ENCODE data around the gene PCK2.
A peak's percentile ranks its signal among the peaks of the same experiment; 100 is the strongest.

The PCK2 gene

DNA sequence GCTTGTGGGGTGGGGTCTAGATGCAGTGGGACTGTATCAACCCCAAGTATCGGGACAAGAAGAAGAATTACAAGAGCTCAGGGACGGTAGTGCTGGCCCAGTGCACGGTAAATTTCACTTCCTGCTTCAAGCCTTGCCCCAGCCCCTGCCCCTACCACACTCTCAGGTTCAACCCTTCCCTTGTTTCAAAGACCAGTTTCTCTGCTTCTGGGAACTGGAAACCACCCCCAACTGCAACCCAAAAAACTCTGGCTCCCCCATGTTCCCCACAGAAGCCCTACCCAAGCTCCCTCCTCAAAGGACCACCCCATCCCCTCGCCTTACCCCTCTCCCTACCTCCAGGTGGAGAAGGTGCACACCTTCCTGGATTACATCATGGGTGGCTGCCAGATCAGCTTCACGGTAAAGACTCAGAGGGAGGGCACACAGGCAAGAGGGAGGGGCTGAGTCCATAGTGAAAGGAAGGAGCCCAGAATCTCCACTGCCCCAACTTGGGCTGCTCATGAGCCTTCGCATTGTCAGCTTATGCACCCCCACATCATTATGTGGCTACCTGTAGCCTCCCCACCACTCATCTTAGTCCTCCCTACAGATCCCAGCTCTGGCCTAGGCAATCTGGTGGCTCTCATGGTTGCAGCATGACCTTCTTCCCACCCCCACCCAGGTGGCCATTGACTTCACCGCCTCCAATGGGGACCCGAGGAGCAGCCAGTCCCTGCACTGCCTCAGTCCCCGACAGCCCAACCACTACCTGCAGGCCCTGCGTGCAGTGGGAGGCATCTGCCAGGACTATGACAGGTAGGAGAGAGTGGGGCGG lies 18.4 kb upstream of the PCK2 start:
- DNase-seq (ENCODE audit: low read depth in 2 of 2), result no peak

DNA sequence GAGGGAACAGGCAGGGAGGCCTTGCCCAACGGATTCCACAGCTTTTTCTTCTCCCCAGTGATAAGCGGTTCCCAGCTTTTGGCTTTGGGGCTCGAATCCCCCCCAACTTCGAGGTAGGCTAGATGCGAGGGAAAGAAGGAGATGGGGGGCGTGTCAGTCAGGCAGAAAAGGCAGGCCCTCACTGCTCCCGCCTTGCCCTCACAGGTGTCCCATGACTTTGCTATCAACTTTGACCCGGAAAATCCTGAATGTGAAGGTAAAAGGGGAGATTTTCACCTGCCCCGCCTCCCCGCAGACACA lies 17.9 kb upstream of the PCK2 start:
- no peak for DNase-seq (ENCODE audit: low read depth in 2 of 2)

DNA sequence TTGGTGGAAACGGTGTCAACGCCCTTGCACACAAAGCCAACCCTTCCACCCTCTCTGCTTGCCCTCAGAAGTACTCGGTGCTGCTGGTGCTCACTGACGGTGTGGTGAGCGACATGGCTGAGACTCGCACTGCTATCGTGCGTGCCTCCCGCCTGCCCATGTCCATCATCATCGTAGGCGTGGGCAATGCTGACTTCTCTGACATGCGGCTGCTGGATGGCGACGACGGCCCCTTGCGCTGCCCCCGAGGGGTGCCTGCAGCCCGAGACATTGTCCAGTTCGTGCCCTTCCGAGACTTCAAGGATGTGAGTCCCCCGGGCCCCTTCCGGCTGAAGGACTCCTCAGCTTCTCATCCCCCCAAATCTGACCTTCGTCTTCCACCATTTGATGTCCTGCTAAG lies 17.0 kb upstream of the PCK2 start:
- no peak for DNase-seq (ENCODE audit: low read depth in 2 of 2)

DNA sequence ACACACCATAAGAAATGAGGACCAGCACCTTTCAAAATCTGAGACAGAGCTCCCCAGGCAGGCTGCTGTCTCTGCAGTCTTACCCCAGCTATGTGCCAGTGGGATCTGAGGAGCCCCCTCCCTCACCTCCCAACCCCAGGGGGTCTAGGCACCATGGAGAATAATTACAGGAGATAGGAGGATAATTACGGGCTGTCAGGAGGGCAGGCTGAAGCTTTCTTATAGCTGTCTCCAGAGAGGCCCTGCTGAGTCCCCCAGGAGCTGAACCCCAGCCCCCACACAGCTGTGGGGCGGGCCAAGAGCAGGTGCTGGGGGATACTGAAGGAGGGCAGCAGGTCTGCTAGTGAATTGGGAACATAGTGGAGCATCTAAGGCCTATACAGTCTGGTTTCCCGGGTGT lies 16.0 kb upstream of the PCK2 start:
- DNase-seq (ENCODE audit: low read depth in 2 of 2), result no peak

DNA sequence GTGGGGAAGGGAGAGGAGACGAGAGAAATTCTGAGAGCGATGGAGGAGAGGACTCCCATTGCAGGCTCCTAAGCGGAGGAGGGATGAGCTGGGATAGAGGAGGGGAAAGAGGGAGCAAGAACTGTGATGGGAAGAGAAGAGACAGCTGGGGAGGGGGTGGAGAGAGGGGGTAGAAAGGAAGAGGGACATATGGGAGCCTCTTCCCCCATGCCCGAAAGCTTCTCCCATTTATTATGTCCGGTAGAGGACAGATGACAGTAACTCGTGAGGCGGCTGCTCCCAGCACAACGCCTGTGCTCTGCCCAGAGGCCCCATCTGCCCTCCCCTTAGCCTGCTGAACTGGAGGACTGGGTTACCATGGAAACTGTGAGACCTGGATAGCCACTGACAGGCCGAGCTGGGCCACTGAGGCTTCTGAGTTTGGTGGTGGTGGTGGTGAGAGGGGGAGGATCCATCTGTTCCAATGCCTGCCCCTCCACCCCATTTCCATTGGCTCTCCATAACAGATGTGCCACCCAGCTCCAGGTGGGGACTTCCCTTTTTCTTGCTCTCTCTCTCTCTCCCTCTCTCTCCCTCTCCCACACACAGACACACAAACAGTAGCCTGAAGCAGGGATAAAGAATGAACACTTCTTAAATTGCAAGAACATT lies 14.5 kb upstream of the PCK2 start:
- no peak for DNase-seq (ENCODE audit: low read depth in 2 of 2)

DNA sequence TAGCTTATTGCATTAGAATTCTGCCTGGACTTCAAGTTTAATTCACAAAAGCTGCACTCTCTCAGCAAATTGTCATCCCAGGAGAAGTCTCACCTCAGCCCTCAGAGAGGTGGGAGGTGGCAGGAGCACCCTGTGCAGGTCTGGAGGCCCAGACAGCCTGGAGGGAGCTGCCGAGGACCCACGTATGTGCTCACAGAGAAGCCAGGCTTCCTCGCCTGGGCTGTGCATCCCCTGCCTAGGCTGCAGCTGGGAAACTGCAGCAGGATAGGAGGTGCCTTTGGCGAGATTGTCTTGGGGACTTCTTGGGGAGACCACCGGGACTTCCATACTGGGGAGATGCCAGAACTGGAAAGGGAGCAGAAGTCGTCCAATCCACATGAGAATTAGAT lies 14.0 kb upstream of the PCK2 start:
- DNase-seq (ENCODE audit: low read depth in 2 of 2), result no peak

DNA sequence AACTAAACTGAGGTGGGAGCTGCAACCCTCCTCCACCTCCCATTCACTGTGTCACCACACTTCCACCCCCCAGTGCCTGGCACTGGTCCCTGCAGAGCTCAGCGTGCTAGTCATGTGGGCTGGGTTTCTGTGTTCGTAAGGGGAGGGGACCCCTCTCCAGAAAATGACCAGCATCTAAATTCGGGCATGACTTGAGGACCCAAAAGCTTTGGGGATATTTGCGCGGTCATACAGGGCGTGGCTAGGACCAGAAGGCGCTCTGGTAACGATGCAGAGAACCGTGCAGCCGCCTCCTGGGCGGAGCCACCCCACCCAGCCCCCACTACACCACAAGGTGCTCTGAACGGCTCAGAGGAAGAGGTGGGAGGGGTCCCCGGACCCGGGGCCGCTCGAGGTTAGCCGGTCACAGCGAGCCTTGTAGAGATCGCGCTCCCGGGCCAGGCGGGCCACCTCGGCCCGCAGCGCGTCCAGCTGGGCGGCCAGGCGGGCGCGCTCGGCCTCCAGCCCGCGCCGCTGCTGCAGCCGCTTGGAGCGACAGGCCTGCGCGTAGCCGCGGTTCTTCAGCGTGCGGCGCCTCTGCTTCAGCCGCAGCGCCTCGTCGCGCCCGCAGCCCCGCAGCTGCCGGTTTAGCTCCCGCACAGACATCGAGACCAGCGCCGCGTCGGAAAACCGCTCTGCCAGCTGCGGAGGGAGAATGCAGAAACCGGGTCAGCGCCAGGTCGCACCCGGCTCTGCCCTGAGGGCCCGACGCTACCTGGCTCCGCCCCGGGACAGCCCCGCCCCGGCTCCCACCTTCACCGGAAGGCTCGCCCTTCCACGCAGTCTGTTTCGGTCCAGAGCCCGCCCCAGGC lies 13.0 kb upstream of the PCK2 start:
- DNase-seq (ENCODE audit: low read depth in 2 of 2), result peak; percentile 27 to 42

DNA sequence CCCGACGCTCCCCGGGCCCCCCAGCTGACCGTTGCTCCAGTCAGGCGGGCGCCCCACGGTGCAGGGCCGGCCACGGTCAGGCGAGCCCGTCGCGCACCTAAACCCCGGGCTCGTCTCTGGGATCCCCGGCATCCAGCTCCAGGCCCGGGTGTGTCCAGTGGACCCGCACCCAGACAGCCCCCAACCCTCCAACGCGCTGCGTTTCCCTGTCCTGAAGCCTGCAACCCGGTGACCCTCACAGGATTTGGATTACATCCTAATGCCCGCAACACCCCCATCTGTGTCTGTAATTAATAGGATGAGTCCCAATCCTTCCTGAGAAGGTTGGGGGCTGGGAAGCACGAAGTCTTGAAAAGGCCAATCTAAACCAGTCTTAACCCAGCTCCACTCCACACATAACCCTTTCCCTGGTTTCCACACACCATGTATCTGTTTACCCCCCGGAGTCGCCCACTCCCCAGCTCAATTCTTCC lies 12.3 kb upstream of the PCK2 start:
- no peak for DNase-seq (ENCODE audit: low read depth in 2 of 2)

DNA sequence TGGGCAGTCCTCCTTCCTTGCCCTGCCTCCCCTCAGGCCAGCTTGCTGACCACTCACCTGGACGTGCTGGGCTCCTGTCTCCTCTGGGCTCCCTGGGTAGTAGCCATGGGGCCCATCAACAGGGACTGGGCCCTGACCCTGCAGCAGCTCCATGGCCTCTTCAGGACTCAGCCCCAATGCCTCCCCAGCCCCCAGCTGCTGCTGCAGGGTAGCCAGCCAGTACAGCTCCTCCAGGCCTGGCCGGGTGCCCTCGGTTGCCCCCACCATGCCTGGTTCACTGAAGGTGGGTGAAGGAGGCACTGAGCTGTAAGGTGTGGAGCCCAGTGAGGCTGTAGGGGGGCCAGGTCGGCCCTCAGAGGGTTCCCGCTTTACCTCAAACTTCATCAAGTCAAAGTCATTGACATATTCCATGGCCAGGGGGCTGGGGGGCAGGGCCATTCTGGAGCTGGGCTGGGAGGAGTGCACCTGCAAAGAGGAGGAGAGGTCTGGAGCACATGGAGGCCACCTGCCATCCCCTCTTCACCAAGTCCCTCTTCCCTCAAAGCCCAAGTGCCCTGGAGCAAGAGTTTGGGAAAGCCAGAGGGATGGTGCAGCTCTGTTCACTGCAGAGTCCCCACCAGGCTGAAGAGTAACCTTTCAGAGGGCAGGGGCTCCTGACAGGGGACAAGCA lies 11.6 kb upstream of the PCK2 start:
- DNase-seq (ENCODE audit: low read depth in 2 of 2), result no peak

DNA sequence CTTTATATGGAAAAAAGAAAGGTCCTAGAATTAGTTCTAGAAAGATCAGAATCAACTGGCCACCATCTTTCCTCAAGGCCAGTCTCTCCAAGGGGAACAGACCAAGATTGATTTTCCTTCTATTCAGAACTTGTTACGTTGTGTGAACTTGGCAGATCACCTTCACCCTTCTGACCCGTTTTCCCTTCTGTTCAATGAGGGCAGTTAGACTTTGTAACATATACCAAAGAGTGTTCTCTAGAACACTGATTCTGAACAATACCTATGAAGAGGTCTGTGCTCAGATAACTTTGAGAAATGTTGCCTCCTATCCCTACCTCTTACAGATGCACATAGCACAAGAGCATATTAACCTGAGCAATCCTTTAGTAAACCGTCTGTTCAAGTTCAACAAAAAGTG lies 10.6 kb upstream of the PCK2 start:
- DNase-seq (ENCODE audit: low read depth in 2 of 2), result no peak

DNA sequence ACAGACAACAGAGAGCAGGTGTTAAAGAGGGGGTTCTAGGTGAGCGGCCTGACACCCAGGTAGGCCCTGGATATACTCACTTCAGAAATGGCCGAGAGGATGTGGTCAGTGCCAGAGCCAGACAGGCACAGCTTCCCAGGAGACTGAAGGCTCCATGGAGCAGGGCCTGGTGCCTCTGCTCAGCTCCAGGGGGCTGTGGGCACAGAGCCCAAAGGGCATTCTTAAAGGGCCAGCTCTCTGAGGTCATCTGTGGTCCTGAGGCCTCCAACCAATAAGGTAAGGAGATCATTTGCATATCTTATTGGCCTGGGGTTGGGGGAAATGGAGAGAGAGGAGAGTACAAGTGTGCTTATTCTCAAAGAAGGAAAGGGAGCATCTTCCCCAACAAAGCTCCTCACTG lies 9.7 kb upstream of the PCK2 start:
- no peak for DNase-seq (ENCODE audit: low read depth in 2 of 2)

DNA sequence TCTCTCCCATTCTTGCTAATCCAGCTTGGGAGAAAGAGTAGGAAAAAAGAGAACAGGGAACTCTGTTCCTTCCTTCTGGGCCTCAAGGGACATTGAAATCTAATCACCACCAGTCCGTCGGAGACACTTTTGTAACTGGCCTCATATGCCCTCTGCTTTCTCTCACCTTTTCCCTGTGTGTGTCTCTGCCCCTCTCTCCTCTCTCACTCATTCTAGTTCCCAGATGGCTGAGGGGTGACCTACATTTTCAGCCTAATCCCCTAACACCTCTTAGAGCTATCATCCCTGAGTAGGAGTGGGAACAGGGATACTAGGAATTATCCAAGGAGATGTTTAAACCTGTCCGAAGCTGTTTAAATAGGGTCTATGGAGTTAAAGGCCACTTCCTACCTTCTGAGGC lies 8.9 kb upstream of the PCK2 start:
- no peak for DNase-seq (ENCODE audit: low read depth in 2 of 2)

DNA sequence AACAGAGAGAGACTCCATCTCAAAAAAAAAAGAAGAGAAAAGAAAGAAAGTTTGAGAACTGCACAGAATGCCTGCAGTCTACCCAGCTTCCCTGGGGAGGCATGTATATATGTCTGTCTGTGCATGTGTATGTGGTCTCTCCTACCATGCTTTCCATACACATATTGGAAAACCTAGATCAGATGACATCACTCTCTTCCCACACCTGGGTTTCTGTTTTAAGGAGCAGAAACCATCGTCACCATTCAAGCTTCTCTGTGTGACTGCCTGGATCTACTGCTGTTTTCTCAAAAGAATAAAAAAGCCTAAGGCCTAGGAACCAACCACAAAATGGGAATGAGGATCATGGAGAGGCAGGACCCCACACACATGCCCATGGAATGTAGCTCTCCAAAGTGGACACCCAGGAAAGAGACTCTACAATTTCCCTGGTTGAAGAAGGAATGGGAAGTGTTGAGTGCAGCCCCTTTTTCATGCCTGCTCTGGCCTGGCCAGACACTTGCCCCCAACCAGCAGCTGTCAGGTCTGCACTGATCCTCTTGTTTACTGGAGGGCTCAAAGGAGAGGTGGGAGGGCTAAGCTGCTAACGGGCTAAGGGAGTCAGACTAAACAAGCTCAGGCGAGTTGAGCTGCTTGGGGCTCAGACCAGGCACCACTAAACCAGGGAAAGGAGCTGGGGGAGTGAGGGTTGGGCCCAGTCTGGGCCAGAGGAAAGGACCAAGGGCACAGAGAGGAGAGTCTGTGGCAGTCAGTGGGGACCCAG lies 7.7 kb upstream of the PCK2 start:
- DNase-seq (ENCODE audit: low read depth in 2 of 2), result no peak

DNA sequence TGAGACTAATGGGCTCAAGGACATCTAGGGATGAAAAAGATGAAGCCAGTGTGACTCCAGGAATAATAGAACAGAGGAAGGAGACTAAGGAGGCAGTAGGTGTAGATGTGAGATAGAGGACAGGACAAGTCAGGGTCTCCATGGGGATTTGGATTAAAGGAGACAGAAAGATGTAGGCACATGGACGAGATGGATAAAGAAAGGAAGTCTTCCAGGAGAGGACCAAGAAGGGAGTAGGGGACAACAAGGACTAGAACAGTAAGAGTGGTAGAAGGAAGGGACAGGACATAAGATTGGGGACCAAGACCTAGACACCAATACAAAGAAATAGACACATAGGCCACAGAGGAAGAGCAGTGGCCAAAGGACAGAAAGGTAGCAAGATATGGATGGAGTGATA lies 7.1 kb upstream of the PCK2 start:
- DNase-seq (ENCODE audit: low read depth in 2 of 2), result no peak

DNA sequence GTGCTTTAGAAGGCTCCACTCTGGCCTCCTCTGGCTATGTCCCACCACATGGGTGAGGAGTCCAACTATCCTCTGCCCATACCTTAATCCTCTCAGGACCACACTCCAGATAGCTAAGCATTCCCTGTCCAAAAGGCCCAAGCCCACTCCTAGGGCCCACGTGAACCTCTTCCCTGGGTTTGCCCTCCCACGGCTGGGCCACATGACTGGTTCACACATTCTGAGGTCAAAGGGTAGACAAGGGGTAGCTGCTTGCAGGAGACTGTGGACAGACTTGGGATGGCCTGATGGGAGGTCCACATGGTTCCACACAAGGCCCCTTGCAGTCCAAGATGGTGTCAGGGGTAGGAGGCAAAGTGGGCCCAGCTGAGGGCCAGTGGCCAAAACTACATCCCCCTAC lies 6.0 kb upstream of the PCK2 start:
- no peak for DNase-seq (ENCODE audit: low read depth in 2 of 2)

DNA sequence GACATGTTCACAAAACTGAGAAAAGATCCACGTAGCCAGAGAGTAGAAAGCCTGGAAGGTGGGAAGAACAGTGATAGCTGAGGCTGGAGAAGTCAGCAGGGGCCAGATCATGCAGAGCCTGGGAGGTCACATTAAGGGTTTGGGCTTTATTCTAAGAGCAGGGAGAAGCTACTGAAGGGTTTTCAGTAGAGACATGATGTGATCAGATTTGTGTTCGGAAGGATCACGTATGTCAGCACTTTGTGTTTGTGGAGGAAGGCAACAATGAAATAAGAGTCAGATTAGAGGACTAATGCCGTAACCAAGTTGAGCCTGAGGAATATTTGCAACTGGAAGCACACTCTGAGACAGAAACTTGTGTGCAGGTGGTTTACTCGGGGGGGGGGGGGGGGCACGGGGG lies 4.2 kb upstream of the PCK2 start:
- no peak for DNase-seq (ENCODE audit: low read depth in 2 of 2)

DNA sequence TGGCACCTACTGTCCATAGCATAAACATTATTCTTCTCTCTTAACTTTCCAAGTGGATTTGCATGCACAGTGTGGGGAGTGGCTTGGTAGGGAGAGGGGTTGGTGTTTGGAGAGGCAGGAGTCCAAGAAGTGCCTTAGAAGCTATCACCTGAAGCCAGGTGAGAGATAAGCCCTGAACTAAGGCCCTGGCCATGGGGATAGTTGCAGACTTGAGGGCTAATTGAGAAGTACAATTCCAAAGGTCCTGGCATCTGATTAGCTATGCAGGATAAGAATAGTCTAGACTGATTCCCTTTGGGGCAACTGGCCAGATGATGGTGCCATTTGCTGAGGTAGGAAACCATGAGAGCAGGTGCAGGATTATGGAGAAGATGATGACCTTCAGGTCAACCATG lies 2.0 kb upstream of the PCK2 start:
- no peak for DNase-seq (ENCODE audit: low read depth in 2 of 2)

DNA sequence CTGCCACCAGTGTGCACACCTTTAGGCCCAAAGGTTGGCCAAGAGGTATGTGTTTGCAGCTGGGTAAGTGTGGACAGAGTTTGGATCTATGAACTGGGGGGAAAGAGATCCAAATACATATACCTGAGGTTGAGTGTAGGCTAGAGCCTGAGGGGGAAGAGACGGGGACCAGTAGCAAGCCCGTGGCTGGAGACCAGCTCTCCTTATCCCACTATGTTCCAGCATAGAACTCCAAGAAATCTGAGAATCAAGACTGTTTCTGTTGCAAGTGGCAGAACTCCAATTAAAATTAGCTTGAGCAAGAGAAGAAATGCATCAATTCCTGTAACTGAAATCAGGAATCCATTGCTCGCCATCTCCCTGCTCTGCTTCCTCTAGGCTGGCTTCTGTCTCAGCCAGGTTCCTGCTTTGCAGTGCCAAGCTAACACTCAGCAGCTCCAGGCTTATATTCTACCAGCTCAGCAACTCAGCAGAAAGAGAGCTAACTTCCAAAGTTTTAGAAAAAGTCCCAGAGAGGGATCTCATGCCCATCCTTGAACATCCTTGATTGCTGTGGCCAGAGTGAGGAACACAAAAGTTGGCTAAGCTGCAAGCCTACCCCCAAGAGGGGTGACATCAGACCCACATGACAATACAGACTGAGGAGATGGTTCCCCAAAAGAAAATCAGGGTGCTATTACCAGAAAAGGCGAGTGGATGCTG lies 1.5 kb upstream of the PCK2 start:
- DNase-seq (ENCODE audit: low read depth in 2 of 2), result no peak

DNA sequence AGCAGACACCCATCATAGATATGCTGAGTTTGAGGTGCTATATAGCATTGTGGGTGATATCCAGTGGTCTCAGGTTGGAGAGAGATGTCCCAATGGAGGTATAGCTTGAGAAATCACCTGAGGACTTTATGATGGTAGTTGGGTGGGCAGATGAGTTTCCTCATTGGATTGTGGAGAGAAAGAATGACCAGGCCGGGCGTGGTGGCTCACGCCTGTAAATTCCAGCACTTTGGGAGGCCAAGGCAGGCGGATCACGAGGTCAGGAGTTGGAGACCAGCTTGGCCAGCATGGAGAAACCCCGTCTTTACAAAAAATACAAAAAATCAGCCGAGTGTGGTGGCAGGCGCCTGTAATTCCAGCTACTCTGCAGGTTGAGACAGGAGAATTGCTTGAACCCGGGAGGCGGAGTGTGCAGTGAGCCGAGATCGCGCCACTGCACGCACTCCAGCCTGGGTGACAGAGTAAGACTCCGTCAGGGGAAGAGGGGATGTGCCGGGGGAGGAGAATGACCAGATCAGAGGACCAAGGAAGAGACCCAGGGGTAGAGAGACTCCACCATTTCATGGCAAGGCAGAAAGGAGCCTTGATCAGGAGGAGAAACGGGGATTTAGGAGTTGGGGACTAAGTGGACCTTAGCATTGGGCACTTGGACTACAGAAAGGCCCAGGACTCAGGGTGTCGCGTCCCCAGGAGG lies 757 bp upstream of the PCK2 start:
- DNase-seq (ENCODE audit: low read depth in 2 of 2), result no peak

DNA sequence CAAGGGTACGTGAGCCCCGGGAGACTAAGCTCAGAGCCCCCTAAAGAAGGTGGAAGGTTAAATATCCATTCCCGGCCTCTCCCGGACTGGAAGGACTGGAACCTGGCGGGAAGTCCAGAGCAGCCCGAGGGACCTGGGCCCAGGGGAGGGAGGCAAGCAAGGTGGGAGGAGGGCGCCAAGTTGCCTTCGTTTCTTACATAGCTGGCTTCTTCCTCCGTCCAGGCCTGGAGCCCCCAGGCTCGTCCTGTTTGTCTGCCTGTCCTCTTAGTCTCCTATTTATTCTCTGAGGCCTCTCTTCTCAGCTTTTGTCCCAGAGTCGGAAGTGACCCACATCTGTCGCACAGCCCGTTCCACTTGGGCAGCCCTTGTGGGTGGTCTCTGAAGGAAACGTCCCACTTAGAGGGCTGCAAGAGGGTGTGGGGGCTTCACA lies 745 bp downstream of the PCK2 start:
- DNase-seq (ENCODE audit: low read depth in 2 of 2), result no peak
